Liver (tissue), 9 donors: Measurements from ENCODE around the gene HPCAL1. TPM values are rescaled to one million over a fixed set of nuclear protein-coding genes. Genes with fewer than 3 reads are reported as not detected.

Experiments used
- DNase-seq: peaks from one replicate; pipeline ENCODE4 v3.0.0-alpha.2; 2017; ENCODE audit warnings: low spot score
- H3K27ac ChIP-seq, 2 donors: one replicate each; pipeline ENCODE4 v1.7.0; 2013; ENCODE audit warnings: inconsistent platforms in 2 of 2, low read length in 2 of 2, control low read depth in 1 of 2, low read depth in 1 of 2, mild to moderate bottlenecking in 1 of 2
- H3K27me3 ChIP-seq, 4 donors: one replicate each; pipeline versions ENCODE4 v1.6.1 to v1.7.0; 2013; ENCODE audit warnings: low read length in 3 of 4, inconsistent platforms in 1 of 4, mild to moderate bottlenecking in 1 of 4, moderate library complexity in 1 of 4; ENCODE audit not compliant: control insufficient read depth in 4 of 4, insufficient read depth in 4 of 4
- H3K36me3 ChIP-seq, 4 donors: one replicate each; pipeline versions ENCODE4 v1.6.1 to v1.7.0; 2013; ENCODE audit warnings: low read length in 3 of 4, mild to moderate bottlenecking in 3 of 4, low read depth in 1 of 4, moderate library complexity in 1 of 4; ENCODE audit not compliant: control insufficient read depth in 4 of 4, insufficient read depth in 3 of 4
- H3K4me1 ChIP-seq, 4 donors: one replicate each; pipeline versions ENCODE4 v1.6.1 to v1.7.0; 2013; ENCODE audit warnings: low read length in 3 of 4, mild to moderate bottlenecking in 3 of 4, moderate library complexity in 1 of 4; ENCODE audit not compliant: control insufficient read depth in 4 of 4, insufficient read depth in 4 of 4
- H3K4me3 ChIP-seq, 3 donors: one replicate each; pipeline versions ENCODE4 v1.6.1 to v1.7.0; 2013; ENCODE audit warnings: low read length in 3 of 3, control low read depth in 1 of 3, low read depth in 1 of 3, mild to moderate bottlenecking in 1 of 3
- H3K9ac ChIP-seq, 2 donors: one replicate each; pipeline ENCODE4 v1.7.0; 2013; ENCODE audit warnings: low read length in 2 of 2, mild to moderate bottlenecking in 2 of 2, moderate library complexity in 2 of 2, control low read depth in 1 of 2, low read depth in 1 of 2
- H3K9me3 ChIP-seq, 4 donors: one replicate each; pipeline versions ENCODE4 v1.6.1 to v1.7.0; 2013; ENCODE audit warnings: low read length in 3 of 4; ENCODE audit not compliant: control insufficient read depth in 4 of 4
- ATF3 ChIP-seq: IDR thresholded peaks from 2 replicates; pipeline ENCODE4 v1.6.1; 2016; ENCODE audit warnings: antibody characterized with exemption
- CTCF ChIP-seq: fragments of 150-350 bp; IDR thresholded peaks from 2 replicates; pipeline ENCODE4 v1.5.1; 2017; ENCODE audit warnings: improper control_type of control experiment, low read depth, low read length; ENCODE audit not compliant: missing input control
- FOXA1 ChIP-seq: IDR thresholded peaks from 2 replicates; pipeline ENCODE4 v1.6.1; 2016; ENCODE audit warnings: antibody characterized with exemption
- FOXA2 ChIP-seq: IDR thresholded peaks from 2 replicates; pipeline ENCODE4 v1.6.1; 2016; ENCODE audit warnings: antibody characterized with exemption
- GABPA ChIP-seq, 2 donors: IDR thresholded peaks in 1 of 2; conservative IDR thresholded peaks in 1 of 2; 2 replicates each; pipeline ENCODE4 v1.6.1; 2016; ENCODE audit warnings: antibody characterized with exemption in 2 of 2, mild to moderate bottlenecking in 1 of 2, moderate library complexity in 1 of 2
- HNF4G ChIP-seq: IDR thresholded peaks from 2 replicates; pipeline ENCODE4 v1.6.1; 2016; ENCODE audit warnings: antibody characterized with exemption
- JUND ChIP-seq, 2 donors: IDR thresholded peaks; 2 replicates each; pipeline ENCODE4 v1.6.1; 2016; ENCODE audit warnings: antibody characterized with exemption in 2 of 2
- MAX ChIP-seq: IDR thresholded peaks from 2 replicates; pipeline ENCODE4 v1.6.1; 2016; ENCODE audit warnings: antibody characterized with exemption
- NR2F2 ChIP-seq: IDR thresholded peaks from 2 replicates; pipeline ENCODE4 v1.6.1; 2016; ENCODE audit warnings: antibody characterized with exemption
- RAD21 ChIP-seq, 2 donors: IDR thresholded peaks; 2 replicates each; pipeline ENCODE4 v1.6.1; 2016; ENCODE audit warnings: antibody characterized with exemption in 2 of 2, mild to moderate bottlenecking in 2 of 2
- REST ChIP-seq: IDR thresholded peaks from 2 replicates; pipeline ENCODE4 v1.6.1; 2016; ENCODE audit warnings: antibody characterized with exemption, mild to moderate bottlenecking
- RXRA ChIP-seq, 2 donors: IDR thresholded peaks; 2 replicates each; pipeline ENCODE4 v1.6.1; 2017 to 2018; ENCODE audit warnings: antibody characterized with exemption in 2 of 2, mild to moderate bottlenecking in 1 of 2
- SP1 ChIP-seq: IDR thresholded peaks from 2 replicates; pipeline ENCODE4 v1.6.1; 2018; ENCODE audit warnings: antibody characterized with exemption, mild to moderate bottlenecking
- TAF1 ChIP-seq: conservative IDR thresholded peaks from 2 replicates; pipeline ENCODE4 v1.6.1; 2016; ENCODE audit warnings: antibody characterized with exemption, mild to moderate bottlenecking
- YY1 ChIP-seq: IDR thresholded peaks from 2 replicates; pipeline ENCODE4 v1.6.1; 2016; ENCODE audit warnings: antibody characterized with exemption, mild to moderate bottlenecking
- ZBTB33 ChIP-seq: IDR thresholded peaks from 2 replicates; pipeline ENCODE4 v1.6.1; 2016; ENCODE audit warnings: antibody characterized with exemption
- WGBS: extraction: QIAGEN DNeasy Blood & Tissue Kit; methylation state at CpG from one replicate; pipeline ENCODE4 v1.1.7; 2013; 5-methylcytosine and 5-hydroxymethylcytosine counted together
- polyA plus RNA-seq, 2 donors: library from polyadenylated mRNA; stranded (reverse) in 1 of 2; unstranded in 1 of 2; fragments of 200-250 nt in 1 of 2; fragments of >200 nt in 1 of 2; fragmentation: Nextera tagmentation in 1 of 2; extraction: Ambion mirVana in 1 of 2; gene quantifications; one replicate each; pipeline versions ENCODE4 v1.2.1 to v1.2.3, GENCODE V29; 2013 to 2015
- total RNA-seq, 2 donors: library from RNA; depleted of rRNA; stranded (reverse); fragments of >200 nt; gene quantifications; one replicate each; pipeline ENCODE4 v1.2.3, GENCODE V29; 2014
- donor health status: healthy.
- donor health status: healthy.
- donor health status: healthy.
- donor health status: healthy.
- donor health status: healthy.

The HPCAL1 gene
- total and polyA plus RNA-seq, 4 donors, result 17.3 to 27.9 (median 22.9) TPM

- no peak for DNase-seq
- H3K27ac ChIP-seq, result no peak overlapping the region
- H3K27me3 ChIP-seq, result no peaks in the 10 kb centered on the region
- peaks cover 0 to 6% (median 0%) of the 10 kb centered on the region in 4 donors for H3K36me3 ChIP-seq
- 95% methylated on average over 17 of the region's 17 CpGs for WGBS
- no peak overlapping the region for H3K9ac ChIP-seq
- TF ChIP-seq RXRA (IDR thresholded peaks at IDR 0.05) (no peak), CTCF (no peak), FOXA2 (no peak), RAD21 (IDR thresholded peaks at IDR 0.05) (no peak), MAX (no peak), HNF4G (no peak), NR2F2 (no peak), TAF1 (no peak), JUND (IDR thresholded peaks at IDR 0.05) (no peak), REST (no peak), ZBTB33 (no peak), SP1 (no peak), YY1 (no peak), GABPA (IDR thresholded peaks at IDR 0.05 in 1 of 2, conservative IDR thresholded peaks at IDR 0.05 in 1 of 2) (no peak), ATF3 (no peak), FOXA1 (no peak)
- peaks cover 0 to 22% (median 12%) of the 10 kb centered on the region in 4 donors for H3K4me1 ChIP-seq
- no peaks in the 10 kb centered on the region for H3K9me3 ChIP-seq
- H3K4me3 ChIP-seq, result no peak overlapping the region
Observed at GRCh38 chr2:10339647-10340592, 37.2 kb downstream of the HPCAL1 start.
